GM12878 (cell line): ENCODE data around the gene KRT38. TPM values are rescaled to one million over a fixed set of nuclear protein-coding genes. Genes with fewer than 3 reads are reported as not detected.

Source experiments
- ATAC-seq: fragments of 200-7000 bp; cut with Tn5 transposase; 3 replicates; pipeline ENCODE4 v1.9.1; 2020; ENCODE audit warnings: mild to moderate bottlenecking, moderate library complexity
- BruUV-seq: library from RNA; stranded (reverse); fragments of 400-500 nt; replicated peaks from 2 replicates; lab custom pipeline; 2021; lab: Mats Ljungman, UMichigan
- CTCF ChIA-PET: fragments of 300-600 bp; sonication (Branson Sonifier 250); formaldehyde crosslinking; extraction: SDS; loops from one replicate; lab custom pipeline; 2021; ENCODE audit warnings: inconsistent platforms; lab: Yijun Ruan, JAX
- POLR2A ChIA-PET: fragments of 350-600 bp; formaldehyde crosslinking; extraction: SDS; loops from one replicate; lab custom pipeline; 2021; ENCODE audit warnings: inconsistent platforms; lab: Charles Lee
- RAD21 ChIA-PET: fragments of 300-600 bp; sonication (Branson Sonifier 250); formaldehyde crosslinking; loops from one replicate; lab custom pipeline; 2023; ENCODE audit warnings: antibody characterized with exemption; ENCODE audit not compliant: unreplicated experiment; lab: Charles Lee
- SMC1A ChIA-PET: fragments of 300-600 bp; sonication (Branson Sonifier 250); formaldehyde crosslinking; loops from one replicate; lab custom pipeline; 2023; ENCODE audit not compliant: unreplicated experiment, uncharacterized antibody; lab: Charles Lee
- DNase-seq: peaks from one replicate; pipeline ENCODE4 v3.0.0-alpha.2; 2011; ENCODE audit warnings: low read depth, low spot score
- FAIRE-seq: peaks from 3 replicates; lab custom pipeline; 2011; peaks lifted over from hg19 to GRCh38; lab: Jason Lieb, UNC
- H2AFZ ChIP-seq: 2 replicates; pipeline ENCODE4 v1.6.0; 2011; ENCODE audit warnings: low read depth, low read length, control low read depth; ENCODE audit not compliant: control insufficient read depth
- H3K27ac ChIP-seq: 2 replicates; pipeline ENCODE4 v1.5.1; 2011; ENCODE audit warnings: control low read depth; ENCODE audit not compliant: control insufficient read depth, insufficient read depth
- H3K27me3 ChIP-seq, 2 experiments: replicated peaks in 1 of 2; 2 replicates each; pipeline versions ENCODE4 v1.6.0 to v1.6.1; 2011; ENCODE audit warnings: low read length in 1 of 2; ENCODE audit not compliant: control insufficient read depth in 2 of 2, insufficient read depth in 2 of 2
- H3K36me3 ChIP-seq, 2 experiments: 2 replicates each; pipeline ENCODE4 v1.5.1; 2011; ENCODE audit warnings: low read length in 1 of 2; ENCODE audit not compliant: control insufficient read depth in 2 of 2, insufficient read depth in 2 of 2
- H3K4me1 ChIP-seq: 2 replicates; pipeline ENCODE4 v1.6.1; 2011; ENCODE audit warnings: mild to moderate bottlenecking, low read length, moderate library complexity, mixed read lengths; ENCODE audit not compliant: control insufficient read depth, insufficient read depth
- H3K4me2 ChIP-seq: 2 replicates; pipeline ENCODE4 v1.6.0; 2011; ENCODE audit warnings: control low read depth; ENCODE audit not compliant: control insufficient read depth, insufficient read depth
- H3K4me3 ChIP-seq: fragments of 200-600 bp; sonication (generic); 2 replicates; pipeline ENCODE4 v1.5.1; 2016
- H3K79me2 ChIP-seq: 2 replicates; pipeline ENCODE4 v1.6.0; 2011; ENCODE audit warnings: low read length; ENCODE audit not compliant: control insufficient read depth, insufficient read depth
- H3K9ac ChIP-seq: 2 replicates; pipeline ENCODE4 v1.8.0; 2011; ENCODE audit warnings: low read length, control low read depth, mixed read lengths; ENCODE audit not compliant: control insufficient read depth, insufficient read depth
- H3K9me3 ChIP-seq: replicated peaks from 3 replicates; pipeline ENCODE4 v1.5.1; 2011; ENCODE audit warnings: mild to moderate bottlenecking, low read length; ENCODE audit not compliant: control insufficient read depth, insufficient read depth
- H4K20me1 ChIP-seq: 2 replicates; pipeline ENCODE4 v1.6.0; 2011; ENCODE audit not compliant: control insufficient read depth, insufficient read depth
- ATF3 ChIP-seq: IDR thresholded peaks from 2 replicates; pipeline ENCODE4 v1.6.1; 2011; ENCODE audit warnings: low read depth, mild to moderate bottlenecking, low read length, moderate library complexity, borderline replicate concordance; ENCODE audit errors: extremely low read depth
- DPF2 ChIP-seq: fragments of 450-650 bp; IDR thresholded peaks from 2 replicates; pipeline ENCODE4 v1.6.1; 2017; ENCODE audit warnings: mild to moderate bottlenecking
- ETV6 ChIP-seq, 2 experiments: fragments of 450-650 bp in 1 of 2; IDR thresholded peaks in 1 of 2; conservative IDR thresholded peaks in 1 of 2; 2 replicates each; pipeline ENCODE4 v1.6.1; 2014; ENCODE audit warnings: antibody characterized with exemption in 1 of 2, borderline replicate concordance in 1 of 2, low read depth in 1 of 2, mild to moderate bottlenecking in 1 of 2, moderate library complexity in 1 of 2
- IRF5 ChIP-seq: fragments of 450-650 bp; IDR thresholded peaks from 2 replicates; pipeline ENCODE4 v1.6.1; 2017; ENCODE audit warnings: borderline replicate concordance
- NR2C2 ChIP-seq: IDR thresholded peaks from 2 replicates; pipeline ENCODE4 v1.6.1; 2011; ENCODE audit warnings: borderline replicate concordance, low read depth; ENCODE audit not compliant: control insufficient read depth, insufficient read length
- REST ChIP-seq: IDR thresholded peaks from 2 replicates; pipeline ENCODE4 v1.6.1; 2012; ENCODE audit warnings: mild to moderate bottlenecking, low read depth, low read length
- YY1 ChIP-seq: IDR thresholded peaks from 2 replicates; pipeline ENCODE4 v1.6.1; 2011; ENCODE audit warnings: low read depth, mild to moderate bottlenecking, low read length
- ZBTB40 ChIP-seq: fragments of 450-650 bp; IDR thresholded peaks from 2 replicates; pipeline ENCODE4 v1.6.1; 2016; ENCODE audit warnings: mild to moderate bottlenecking, moderate library complexity, borderline replicate concordance
- ZSCAN29 ChIP-seq: fragments of 450-650 bp; IDR thresholded peaks from 2 replicates; pipeline ENCODE4 v1.6.1; 2017; ENCODE audit warnings: mild to moderate bottlenecking, moderate library complexity
- WGBS: methylation state at CpG from one replicate; pipeline ENCODE4 v1.1.6; 2016; ENCODE audit warnings: low lambda C conversion rate; ENCODE audit not compliant: insufficient replicate concordance, insufficient coverage; ENCODE audit errors: missing lambda C conversion rate; 5-methylcytosine and 5-hydroxymethylcytosine counted together
- in situ Hi-C: fragments of 300-500 bp; cut with MboI; formaldehyde crosslinking; loops from 9 replicates; pipeline ENCODE4 v1.14.3; 2018; ENCODE audit warnings: mixed read lengths
- intact Hi-C: fragments of 100-400 bp; cut with micrococcal nuclease; formaldehyde crosslinking; loops from one replicate; pipeline ENCODE4 v1.14.2; 2022; ENCODE audit not compliant: unreplicated experiment
- polyA plus RNA-seq, 11 experiments: library from polyadenylated mRNA; depleted of rRNA in 4 of 11; unstranded in 6 of 11; stranded (reverse) in 5 of 11; fragments of >200 nt; fragmentation: Nextera tagmentation in 4 of 11; fragmentation: Illumina TruSeq in 1 of 11; extraction: Ambion mirVana in 4 of 11; extraction: Trizol in 1 of 11; gene quantifications; 1 replicate in 1 of 11; 2 replicates in 10 of 11; pipeline versions ENCODE4 v1.2.1 to v1.2.3, GENCODE V29; 2011 to 2016; ENCODE audit warnings: inconsistent platforms in 2 of 11, missing spikeins in 2 of 11, low read depth in 1 of 11
- total RNA-seq, 4 experiments: library from RNA; depleted of rRNA in 3 of 4; stranded (reverse); fragments of >200 nt in 3 of 4; fragmentation: Illumina TruSeq in 1 of 4; extraction: Trizol in 1 of 4; gene quantifications; 2 replicates each; pipeline versions ENCODE4 v1.2.1 to v1.2.3, GENCODE V29; 2013 to 2021

Gene KRT38
- total and polyA plus RNA-seq, 10 of the 15 experiments (the other 5 are each of a cell fraction or from before 2014, with no cell fraction given), result not detected

GRCh38 chr17:41411072-41411840, 29.5 kb downstream of the KRT38 start (continued):
- TF ChIP-seq NR2C2 (no peak), DPF2 (no peak), ETV6 (conservative IDR thresholded peaks at IDR 0.05 in 1 of 2, IDR thresholded peaks at IDR 0.05 in 1 of 2; ENCODE audit: borderline replicate concordance in 1 of 2, low read depth in 1 of 2) (no peak), ZSCAN29 (no peak), YY1 (no peak), REST (no peak)
- TF ChIP-seq, all 136 proteins: peak for 0

- 38% methylated on average over 10 of the region's 10 CpGs for WGBS
- SMC1A ChIA-PET, result no interaction called here
- no peak for FAIRE-seq
Observed at GRCh38 chr17:41407226-41407625, 33.6 kb downstream of the KRT38 start.

More at GRCh38 chr17:41407226-41407625, 33.6 kb downstream of the KRT38 start:
- H2AFZ ChIP-seq, result no peak overlapping the region
- no TSS peak for BruUV-seq
- H3K27ac ChIP-seq, result no peak overlapping the region
- no peaks in the 10 kb centered on the region for H3K79me2 ChIP-seq
- ATAC-seq, result no peak
- intact Hi-C loops (no loop called here), in situ Hi-C loops (no loop called here)
- no peak for TF ChIP-seq ATF3
- TF ChIP-seq IRF5, result no peak
- no peak for TF ChIP-seq ZBTB40
- ChIA-PET POLR2A (no interaction called here), RAD21 (no interaction called here), CTCF (no interaction called here)
- no peaks in the 10 kb centered on the region for H3K4me1 ChIP-seq
- H3K36me3 ChIP-seq, result no peaks in the 10 kb centered on the region
- H4K20me1 ChIP-seq, result 0 out of 2 replicates have a peak, but pooled peaks cover 4% of the 10 kb centered on the region
- H3K27me3 ChIP-seq, result peaks cover 0 to 2% of the 10 kb centered on the region in 2 experiments; a peak in 1 of 4 replicates
- H3K9me3 ChIP-seq, result no peaks in the 10 kb centered on the region; the same call in 2 of the 3 replicates
- no peak overlapping the region for H3K4me3 ChIP-seq
- no peak overlapping the region for H3K9ac ChIP-seq
- H3K4me2 ChIP-seq, result no peak overlapping the region
- no peak for DNase-seq
